CD4-positive, alpha-beta T cell treated with Interleukin-17A for 1 hour (primary cell): Measurements from ENCODE around the gene MEI4.
"Not testable (repeated sequence)": the region's sequence is repeated elsewhere in the genome, so short reads cannot be mapped to it uniquely, and the experiment has no call there.

ENCODE experiments used
- DNase-seq: peaks from one replicate; pipeline ENCODE4 v3.0.0-alpha.2; 2020

MEI4 gene, protein sequence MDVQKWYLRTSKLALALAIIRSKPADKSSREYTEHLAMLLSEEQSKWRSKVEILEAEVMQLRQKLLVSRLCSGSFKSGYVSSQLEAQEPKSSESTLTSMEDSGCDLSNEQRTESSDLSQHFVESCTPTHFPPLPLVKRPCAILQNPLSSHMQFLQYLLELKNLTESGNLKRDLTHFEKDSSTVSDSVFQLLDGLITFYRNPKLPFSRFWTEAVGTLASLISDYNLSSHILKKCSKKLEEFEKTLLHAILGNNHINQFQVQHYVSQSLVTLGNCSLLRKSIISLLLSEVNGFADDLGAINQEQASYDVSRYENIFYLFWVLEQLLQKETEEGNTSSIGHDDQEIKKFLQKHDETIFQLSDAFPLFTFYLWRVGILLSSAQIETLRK

DNA sequence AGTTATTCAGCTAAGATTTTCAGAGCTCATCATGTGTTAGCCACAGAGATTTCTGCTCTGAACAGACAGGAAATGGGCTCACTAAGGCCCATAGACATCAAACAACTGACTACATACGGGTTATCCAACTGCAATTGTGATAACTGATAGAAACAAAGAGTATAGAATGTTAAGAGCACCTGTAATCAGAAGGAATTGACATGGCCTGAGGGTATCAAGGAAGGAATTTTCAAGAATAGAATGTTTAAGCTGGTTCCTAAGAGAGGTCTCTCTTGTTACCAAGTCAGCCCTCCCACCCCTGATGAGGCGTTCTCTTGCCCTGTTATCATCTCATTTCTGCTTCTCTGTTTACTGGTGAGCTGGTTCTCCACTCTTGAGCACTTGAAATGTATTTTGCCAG is at the start of gene MEI4:
Gene MEI4 (plus strand): TSS at position 301 of the 400 bp plus-strand sequence. CDS start 37,633 bp downstream, outside the sequence.
- no peak for DNase-seq

DNA sequence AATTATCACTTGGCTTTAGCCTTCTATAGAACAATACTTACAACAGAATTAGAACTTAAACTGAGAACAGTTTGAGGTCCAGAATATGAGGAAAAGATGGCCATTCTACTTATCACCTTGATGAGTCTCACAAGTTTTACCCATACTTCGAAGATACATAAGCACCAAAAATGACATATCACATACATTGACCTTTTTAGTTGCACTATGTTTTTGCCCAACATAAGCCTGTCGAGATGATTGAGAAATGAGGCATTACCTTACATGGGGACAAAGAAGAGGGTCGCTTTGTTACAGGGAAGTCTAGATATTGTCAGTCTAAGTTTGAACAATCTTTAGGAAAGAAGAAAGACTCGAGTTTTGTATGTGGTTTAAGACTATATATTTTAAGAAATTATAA is 48.4 kb upstream of the MEI4 start:
- no peak for DNase-seq

DNA sequence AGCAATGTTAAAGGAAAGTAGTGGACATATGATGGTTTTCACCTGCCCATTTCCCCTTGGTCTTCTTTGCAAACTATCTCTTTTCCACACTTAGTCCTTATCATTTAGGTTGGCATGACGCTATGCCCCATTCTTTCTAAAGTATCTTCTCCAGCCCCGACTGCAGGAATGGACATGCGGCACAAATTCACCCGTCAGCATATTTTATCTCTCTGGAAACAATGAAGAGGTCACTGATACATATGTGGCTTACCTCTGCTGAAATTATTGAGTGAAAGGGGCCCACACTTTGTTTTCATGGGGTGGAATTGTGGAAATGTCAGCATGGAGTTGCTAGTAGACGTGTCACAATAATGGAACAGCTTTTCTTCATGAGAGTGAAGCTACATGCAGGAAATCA is 45.8 kb upstream of the MEI4 start:
- no peak for DNase-seq

DNA sequence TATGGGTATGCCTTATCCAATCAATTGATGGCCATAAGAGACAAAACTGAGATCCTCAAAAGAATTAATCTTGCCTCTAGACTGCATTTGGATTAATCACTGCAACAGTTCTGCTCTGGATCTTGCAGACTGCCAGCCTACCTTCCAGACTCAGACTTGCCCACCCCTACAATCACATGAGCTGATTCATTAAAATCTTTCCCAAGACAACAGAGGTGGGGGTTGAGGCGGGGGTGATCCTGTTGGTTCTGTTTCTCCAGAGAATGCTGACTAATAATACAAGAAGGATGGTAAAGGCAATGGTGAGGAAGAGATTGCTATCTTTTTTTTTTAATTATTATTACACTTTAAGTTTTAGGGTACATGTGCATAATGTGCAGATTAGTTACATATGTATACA is 43.7 kb upstream of the MEI4 start:
- no peak for DNase-seq

DNA sequence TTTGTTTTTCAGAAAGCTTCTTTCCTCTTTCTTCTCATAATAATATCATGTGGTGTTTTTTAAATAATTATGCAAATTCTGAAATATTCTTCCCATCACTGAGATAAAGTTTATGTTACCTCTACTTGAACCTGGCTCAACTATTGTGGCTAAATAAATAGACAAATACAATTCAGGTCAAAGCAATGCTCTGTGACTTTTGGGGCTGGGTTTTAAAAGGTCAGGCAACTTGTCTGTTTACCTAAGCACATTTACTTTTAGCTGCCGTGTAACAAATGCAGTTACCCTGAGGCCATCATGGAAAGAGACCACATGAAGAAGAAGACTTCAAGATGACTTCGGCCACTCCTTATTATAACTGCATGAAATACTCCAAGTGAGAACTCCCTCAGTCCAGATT is 33.7 kb upstream of the MEI4 start:
- no peak for DNase-seq

DNA sequence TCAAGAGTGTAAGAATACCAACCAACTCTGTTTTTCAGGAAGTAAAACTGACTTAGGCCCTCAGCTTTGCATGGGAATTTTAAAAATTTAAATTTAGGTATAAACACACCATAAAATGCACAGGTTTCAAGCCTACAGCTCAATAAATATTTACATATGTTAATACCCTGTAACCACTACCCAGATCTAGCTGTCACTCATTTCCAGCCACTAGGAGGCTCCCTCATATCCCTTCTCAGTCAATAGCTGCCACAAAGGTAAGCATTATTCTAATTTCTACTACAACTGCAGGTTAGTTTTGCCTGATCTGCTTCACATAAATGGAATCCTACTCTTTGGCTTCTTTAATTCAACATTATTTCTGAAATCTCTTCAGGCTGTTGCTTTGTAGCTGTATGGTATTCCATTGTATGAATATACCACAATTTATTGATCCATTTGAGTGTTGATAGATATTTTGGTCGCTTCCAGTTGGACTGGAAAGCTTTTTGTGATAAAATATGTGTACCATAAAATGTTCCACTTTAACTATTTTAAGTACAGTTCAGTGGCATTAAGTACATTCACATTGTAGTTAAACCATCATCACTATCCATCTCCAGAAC is 32.5 kb upstream of the MEI4 start:
- DNase-seq, result no peak

DNA sequence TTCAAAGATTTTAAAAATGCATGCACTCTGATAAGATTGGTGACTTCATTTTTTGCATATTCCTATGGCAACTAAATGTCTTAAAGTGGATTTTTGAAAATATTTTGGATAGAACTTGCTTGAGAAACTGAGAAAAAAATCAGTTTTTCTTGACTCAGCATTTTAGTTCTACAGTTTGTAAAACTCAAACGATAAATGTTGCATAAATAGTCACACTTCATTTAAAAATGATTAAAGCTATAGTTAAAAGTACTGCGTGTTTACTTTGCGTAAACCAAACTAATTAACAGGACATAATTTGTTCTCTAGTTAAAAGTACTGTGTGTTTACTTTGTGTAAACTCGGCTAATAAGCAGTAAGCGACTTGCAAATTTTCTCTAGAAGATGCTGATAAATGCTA is 28.3 kb upstream of the MEI4 start:
- no peak for DNase-seq

DNA sequence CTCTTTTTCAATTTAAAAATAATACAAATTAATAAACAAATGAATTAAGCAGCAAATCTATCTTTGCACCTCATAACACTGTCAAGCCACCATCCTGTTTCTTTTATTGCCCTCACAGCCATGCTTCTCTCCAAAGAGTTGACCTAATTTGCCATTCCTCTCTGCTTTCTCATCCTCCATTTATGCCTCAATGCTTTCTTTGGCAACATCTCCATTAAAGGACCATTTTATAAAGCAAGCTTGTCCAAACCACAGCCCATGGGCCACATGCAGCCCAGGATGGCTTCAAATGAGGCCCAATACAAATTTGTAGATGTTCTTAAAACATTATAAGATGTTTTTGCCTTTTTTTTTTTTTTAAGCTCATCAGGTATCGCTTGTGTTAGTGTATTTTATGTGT is 26.4 kb upstream of the MEI4 start:
- DNase-seq, result no peak

DNA sequence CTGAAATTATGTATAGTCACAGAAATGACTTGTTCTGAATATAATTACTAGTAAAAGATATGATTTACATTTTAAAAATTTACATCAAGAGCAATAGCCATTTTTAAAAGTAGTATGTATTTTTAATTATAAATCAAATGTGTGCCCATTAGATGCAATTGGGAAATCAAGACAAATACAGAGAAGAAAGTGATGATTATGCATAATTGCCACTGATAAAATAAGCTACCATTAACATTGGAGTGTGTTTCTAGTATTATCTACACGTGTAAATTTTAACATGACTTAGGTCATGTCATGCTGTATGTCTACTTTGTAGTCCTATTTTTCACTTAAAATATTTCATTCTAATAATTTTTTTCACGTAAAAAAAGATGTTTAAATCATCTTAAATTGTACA is 22.8 kb upstream of the MEI4 start:
- DNase-seq, result no peak

DNA sequence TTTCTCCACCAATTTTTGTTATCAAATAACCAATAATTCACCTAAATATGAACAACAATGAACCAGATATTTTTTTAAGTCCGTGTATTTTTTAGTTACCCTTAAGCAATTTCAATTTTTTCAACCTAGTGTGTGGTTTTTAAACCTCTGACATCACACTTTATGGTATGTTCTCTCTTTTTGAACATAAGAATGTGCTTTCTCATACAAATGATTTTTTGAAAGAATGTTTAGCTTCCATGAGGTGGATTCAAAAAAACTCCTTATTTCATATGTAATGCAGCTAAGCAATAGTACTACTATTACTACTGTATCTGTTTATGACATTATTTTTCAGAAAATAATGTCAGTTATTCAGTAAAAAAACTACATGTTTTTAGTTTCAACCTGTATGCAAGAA is 19.4 kb upstream of the MEI4 start:
- DNase-seq, result no peak

DNA sequence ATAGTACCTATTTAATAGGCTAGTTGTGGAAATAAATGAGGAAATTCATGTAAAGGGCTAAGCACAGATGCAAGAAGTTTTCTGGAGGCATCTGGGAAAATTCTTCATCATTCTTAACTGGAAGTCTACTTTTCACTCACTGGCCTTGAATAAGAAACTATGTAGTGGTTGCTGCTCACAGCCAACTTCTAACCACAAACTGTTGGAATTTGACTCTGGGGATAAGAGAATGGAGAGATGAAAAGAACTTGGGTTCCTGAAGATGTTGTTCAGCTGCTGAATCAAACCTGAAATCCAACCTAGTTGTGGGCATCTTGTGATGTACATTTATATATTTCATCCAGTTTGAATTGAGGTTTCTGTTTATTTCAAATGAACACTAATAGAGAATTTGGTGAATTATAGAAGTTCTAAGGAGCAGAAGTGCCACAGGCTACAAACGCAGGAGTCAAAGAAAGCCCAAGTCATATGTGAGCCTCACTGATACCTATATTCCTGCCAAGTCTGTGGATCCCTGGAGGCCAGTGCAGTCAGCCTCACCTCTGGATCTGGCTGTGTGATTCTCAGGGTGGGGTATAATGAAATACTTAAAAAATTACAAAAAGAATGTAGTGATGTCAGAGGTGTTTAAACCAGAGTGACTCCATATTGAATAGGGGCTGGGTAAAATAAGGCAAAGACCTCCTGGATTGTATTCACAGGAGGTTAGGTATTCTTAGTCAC is 18.7 kb upstream of the MEI4 start:
- DNase-seq, result no peak

DNA sequence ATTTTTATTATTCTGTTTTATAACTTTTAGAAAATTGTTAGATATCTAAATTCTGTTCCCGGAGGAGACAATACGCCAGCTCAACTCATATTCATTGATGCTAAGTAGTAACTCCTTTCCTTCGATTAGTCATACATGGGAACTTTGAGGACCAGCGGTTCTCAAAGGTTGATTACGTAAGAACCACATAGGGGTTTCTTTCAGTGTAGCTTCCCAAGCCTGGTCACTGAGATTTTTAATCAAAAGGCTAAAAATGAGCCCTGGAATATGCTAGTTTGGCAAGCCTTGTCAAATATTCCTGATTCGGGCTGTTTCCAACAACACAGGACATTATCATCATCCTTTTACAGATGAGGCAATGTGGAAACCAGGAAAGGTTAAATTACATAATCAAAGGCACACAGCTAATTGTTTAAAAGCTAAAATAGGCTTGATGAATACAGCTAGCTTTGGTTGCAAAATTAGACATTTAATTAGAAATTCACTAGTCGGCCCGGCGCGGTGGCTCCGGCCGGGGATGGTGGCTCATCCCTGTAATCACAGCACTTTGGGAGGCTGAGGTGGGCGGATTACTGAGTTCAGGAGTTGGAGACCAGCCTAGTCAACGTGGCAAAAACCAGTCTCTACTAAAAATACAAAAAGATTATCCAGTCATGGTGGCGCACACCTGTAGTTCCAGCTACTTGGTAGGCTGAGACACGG is 14.6 kb upstream of the MEI4 start:
- no peak for DNase-seq

DNA sequence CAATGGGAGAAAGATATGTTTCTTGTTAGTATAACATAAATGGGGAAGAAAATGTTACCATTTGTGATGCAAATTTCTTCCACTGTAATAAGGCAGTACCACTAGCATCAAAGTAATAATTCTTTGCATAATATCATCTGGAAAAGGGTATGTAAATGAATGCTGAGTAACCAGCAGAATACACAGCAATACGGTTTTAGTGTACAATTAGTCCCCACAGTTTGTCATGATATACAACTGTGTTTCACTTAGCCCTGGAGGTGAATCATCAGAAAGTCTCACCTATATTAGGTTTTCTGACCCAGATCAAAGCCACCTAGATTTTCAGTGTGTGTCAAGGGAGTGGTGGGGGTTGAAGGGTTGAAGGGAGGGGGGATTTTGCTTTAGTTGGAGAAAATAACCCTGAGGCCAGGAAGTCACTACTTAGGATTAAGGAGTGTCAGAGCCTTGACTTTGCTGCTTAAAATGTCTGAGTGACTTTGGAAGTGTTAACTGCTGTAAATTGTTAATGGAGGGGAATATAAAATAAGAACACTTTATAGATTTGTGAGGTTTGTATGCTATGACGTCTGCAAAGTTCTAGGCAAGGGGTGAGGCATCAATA is 8.6 kb upstream of the MEI4 start:
- no peak for DNase-seq

DNA sequence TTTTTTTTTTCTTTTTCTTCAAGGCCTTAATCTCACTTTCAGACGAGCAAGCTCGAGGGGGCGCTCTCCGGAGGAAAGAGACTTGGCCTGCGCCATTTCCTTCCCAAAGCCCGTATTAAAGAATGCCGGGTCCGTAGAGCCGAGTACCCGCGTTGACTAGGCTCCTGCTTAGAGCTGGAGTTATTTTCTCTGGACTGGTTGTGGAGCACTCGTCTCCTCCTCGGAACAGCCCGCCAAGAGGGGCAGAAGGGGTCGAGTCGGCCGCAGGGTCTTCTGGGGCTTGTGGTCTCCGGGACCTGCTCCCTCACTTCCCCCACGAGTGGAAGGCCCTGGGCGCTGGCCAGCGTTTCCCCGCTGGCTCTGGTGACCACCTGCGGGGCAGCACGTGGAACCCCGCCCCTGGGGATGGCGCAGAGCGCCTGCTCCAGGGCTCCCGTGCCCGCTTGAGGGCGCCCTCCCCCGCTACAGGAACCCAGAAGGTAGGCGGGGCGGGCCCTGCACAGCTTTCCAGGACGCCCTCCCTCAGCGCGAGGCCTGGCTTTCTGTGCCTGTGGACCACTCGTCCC is 2.7 kb upstream of the MEI4 start:
- peak; percentile 3 for DNase-seq

DNA sequence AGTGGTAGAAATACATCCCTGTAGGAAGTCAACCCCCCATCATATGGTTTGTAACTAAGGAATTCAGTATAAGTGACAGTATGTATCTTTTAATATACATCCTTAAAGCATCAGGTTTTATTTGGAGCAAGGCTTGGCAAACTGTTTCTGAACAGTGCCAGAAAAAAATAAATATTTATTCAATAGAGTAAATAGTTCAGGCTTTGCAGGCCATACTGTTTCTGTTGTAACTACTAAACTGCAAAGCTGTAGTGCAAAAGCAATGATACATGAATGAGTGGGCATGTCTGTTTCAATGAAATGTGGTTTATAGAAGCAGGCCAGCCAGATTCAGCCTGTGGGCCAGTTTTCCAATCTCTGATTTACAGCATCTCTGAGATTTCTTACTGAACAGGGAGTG is 977 bp downstream of the MEI4 start:
- no peak for DNase-seq

DNA sequence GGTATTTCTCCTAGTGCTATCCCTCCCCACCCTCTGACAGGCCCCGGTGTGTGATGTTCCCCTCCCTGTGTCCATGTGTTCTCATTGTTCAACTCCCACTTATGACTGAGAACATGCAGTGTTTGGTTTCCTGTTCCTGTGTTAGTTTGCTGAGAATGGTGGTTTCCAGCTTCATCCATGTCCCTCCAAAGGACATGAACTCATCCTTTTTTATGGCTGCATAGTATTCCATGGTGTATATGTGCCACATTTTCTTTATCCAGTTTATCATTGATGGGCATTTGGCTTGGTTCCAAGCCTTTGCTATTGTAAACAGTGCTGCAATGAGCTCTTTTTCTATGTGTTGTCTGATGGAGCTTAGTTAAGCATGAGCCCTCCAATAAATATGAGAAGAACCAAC is 2.2 kb downstream of the MEI4 start:
- DNase-seq, result not testable (repeated sequence)

DNA sequence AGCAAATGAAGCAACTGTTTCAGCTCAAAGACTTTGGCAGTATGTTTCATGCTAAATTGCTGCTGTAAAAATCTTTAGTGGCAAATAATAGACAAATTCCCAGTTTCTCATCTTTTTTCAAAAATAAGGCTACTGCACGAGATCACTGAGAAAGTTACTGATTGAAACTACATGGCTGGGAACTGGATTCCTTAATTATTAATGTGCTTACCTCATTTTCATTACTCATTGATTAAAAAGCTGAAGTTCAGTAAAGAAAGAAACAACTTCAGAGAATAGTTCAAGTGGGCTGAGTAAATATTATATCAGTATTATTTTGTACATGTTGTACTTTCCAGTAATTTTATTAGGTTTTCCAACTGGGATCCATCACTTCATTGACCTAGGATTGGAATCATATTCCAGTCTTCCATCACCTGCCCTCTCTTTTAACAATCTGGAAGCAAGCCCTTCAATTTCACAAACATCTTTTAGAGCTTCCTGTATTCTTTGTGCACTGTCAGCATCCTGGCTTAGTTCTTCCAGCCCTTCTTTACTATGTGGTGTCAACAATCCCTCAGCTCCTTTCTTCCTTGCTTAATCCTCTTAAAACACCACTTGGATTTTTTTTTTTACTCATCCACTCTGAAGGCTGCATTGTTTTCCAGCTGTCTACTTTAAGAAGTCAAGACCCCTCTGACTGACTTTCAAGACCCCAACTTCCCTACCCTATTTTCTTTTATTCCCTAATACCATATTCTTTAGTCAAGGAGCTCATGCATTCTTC is 4.3 kb downstream of the MEI4 start:
- no peak for DNase-seq

DNA sequence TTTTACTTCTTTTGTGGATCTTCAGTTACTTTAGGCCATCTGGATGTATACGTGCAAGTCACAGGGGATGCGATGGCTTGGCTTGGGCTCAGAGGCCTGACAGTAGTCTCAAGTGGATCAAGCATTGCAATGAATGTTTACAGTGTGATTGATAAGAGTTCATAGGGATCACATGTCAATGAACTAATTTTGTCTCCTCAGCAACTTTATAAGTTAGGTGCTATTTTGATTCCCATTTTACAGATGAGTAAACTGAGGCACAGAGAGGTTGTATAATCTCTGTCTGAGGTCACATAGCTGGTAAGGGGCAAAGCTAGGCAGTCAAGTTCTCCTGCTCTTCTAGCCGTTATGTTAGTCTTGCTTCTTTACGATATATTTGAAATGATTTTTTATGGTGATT is 13.5 kb downstream of the MEI4 start:
- no peak for DNase-seq

DNA sequence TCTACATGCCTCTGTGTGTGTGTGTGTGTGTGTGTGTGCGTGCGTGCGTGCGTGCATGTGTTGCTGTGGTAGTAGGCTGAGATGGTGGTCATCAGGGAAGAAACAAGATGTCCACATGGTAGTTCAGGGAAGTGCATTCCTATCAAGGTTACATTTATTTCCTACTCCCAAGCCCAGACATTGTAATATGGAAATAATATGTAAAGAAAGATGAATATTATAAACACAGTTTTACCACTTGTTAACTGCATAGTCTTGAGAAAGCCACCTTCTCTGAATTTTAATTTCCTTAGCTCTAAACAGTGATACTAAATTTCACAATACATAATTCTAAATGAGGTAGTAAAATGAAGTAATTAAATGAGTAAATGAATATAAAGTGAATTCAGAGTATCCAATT is 14.0 kb downstream of the MEI4 start:
- DNase-seq, result no peak

DNA sequence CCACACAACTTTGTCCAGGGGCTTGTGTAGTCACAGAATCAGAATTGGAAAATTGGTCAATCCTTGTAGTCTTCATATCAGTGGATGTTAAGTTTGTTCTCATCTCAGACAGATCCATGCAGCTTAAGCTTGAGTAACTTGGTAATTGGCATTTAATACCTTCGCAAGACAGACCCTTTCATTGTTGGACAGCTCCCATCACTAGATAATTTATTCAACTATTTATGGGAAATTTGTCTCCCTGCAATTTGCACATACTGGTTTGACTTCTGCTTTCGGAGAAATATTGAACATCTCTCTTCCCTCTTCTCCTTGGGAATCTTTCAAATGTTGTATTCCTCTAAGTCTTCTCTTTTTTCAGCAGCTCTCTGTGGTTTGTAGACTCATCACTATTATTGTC is 17.1 kb downstream of the MEI4 start:
- no peak for DNase-seq

DNA sequence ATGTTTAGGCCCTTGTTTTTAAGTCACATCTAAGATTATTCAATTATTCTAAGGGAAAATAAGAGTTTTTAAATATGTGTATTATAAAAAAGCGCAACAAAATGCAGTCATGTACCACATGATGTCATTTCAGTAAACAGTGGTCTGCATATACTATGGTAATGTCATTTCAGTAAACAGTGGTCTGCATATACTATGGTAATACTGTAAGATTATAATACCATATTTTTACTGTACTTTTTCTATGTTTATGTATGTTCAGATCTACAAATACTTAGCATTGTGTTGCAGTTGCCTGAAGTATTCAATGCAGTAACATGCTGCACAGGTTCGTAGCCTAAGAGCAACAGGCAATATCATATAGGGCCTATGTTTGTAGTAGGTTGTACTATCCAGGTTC is 21.4 kb downstream of the MEI4 start:
- no peak for DNase-seq

DNA sequence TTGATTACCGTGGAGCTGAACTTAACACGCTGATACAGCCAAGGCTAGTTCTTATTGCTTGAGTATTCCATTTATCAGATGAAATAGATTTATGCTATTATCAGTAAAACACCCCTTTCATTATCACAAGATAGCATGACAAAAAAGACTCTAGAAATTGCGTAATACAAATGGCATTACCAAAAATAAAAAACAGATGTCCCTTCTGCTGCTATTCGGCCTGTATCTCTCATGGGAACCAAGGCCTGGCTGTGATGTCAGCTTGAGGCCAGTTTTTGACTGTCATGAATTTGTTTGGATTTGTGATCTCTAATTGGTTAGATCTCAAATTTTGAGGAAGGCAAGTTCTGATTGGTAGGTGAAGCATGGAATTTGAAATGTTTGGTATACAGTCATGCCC is 25.2 kb downstream of the MEI4 start:
- no peak for DNase-seq
